ENCODE results near the gene DDC.
"Not testable (repeated sequence)": the region's sequence is repeated elsewhere in the genome, so short reads cannot be mapped to it uniquely, and the experiment has no call there.

Gene DDC

GRCh38 chr7:50543776-50544442 is 21.3 kb downstream of the DDC start:
- H3K4me3 ChIP-seq (ENCODE audit: low read depth, low read length): no peak overlapping the region
- TF ChIP-seq CTCF (IDR thresholded peaks at IDR 0.05; ENCODE audit: low read depth, low read length): no peak
- in situ Hi-C loops (cut with HindIII; ENCODE audit: low sequenced_read_pairs): no loop called here
- DNase-seq (ENCODE audit: low read depth, low spot score): no peak

DNA sequence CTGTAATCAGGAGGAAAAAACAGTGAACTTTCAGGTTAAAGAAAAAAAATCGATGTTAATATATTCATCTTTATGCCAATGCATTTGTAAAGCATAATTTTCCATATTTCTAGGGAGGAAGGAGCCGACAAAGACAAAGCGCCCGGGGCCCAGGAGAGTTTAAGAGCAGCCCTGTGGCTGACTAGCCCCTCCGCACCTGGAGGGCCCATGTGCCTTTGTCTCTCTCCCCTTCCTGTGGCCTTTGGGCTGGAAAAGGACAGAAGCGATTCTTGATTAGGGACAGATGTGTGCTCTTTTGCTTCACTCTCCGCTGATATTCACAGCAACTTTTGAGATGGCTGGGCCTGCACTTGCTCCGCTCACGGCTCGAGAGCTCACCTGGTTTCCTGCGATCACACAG is 23.1 kb downstream of the DDC start:
- no peak for TF ChIP-seq CTCF (IDR thresholded peaks at IDR 0.05; ENCODE audit: low read depth, low read length)
- in situ Hi-C loops (cut with HindIII; ENCODE audit: low sequenced_read_pairs): no loop called here
- no peak for DNase-seq (ENCODE audit: low read depth, low spot score)
- H3K4me3 ChIP-seq (ENCODE audit: low read depth, low read length): no peak overlapping the region

- TF ChIP-seq CTCF (IDR thresholded peaks at IDR 0.05; ENCODE audit: low read depth, low read length): no peak
- in situ Hi-C loops (cut with HindIII; ENCODE audit: low sequenced_read_pairs): no loop called here
- no peak for DNase-seq (ENCODE audit: low read depth, low spot score)
- no peak overlapping the region for H3K4me3 ChIP-seq (ENCODE audit: low read depth, low read length)
These were observed 24.2 kb downstream of the DDC start for GRCh38 chr7:50540785-50541579.

DNA sequence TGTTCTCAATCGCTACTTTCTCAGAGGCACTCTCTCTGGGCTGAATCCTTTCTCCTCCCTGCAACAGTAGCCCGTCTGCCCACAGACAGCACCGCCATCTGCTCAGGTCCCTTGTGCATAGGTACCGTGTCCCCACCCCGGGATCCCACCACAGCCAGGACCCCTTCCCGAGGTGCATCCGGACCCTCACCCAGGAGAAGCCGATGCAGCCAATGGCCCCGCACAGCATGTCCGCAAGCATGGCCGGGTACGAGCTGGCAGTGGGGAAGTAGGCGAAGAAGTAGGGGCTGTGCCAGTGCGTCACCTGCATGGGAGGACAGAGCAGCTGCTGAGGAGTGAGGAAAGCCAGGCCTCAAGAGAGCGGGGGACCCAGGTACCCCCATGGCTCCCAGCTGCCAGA is 25.5 kb downstream of the DDC start:
- in situ Hi-C loops (cut with HindIII; ENCODE audit: low sequenced_read_pairs): no loop called here
- DNase-seq (ENCODE audit: low read depth, low spot score): no peak
- TF ChIP-seq CTCF (IDR thresholded peaks at IDR 0.05; ENCODE audit: low read depth, low read length): no peak
- H3K4me3 ChIP-seq (ENCODE audit: low read depth, low read length): no peak overlapping the region

- no peak for DNase-seq (ENCODE audit: low read depth, low spot score)
- H3K4me3 ChIP-seq (ENCODE audit: low read depth, low read length): no peak overlapping the region
- no peak for TF ChIP-seq CTCF (IDR thresholded peaks at IDR 0.05; ENCODE audit: low read depth, low read length)
- in situ Hi-C loops (cut with HindIII; ENCODE audit: low sequenced_read_pairs): no loop called here
These were observed 26.7 kb downstream of the DDC start for GRCh38 chr7:50538478-50538877.

- no peak for TF ChIP-seq CTCF (IDR thresholded peaks at IDR 0.05; ENCODE audit: low read depth, low read length)
- no peak overlapping the region for H3K4me3 ChIP-seq (ENCODE audit: low read depth, low read length)
- no peak for DNase-seq (ENCODE audit: low read depth, low spot score)
- in situ Hi-C loops (cut with HindIII; ENCODE audit: low sequenced_read_pairs): no loop called here
These were observed 27.8 kb downstream of the DDC start for GRCh38 chr7:50537417-50537816.

DNA sequence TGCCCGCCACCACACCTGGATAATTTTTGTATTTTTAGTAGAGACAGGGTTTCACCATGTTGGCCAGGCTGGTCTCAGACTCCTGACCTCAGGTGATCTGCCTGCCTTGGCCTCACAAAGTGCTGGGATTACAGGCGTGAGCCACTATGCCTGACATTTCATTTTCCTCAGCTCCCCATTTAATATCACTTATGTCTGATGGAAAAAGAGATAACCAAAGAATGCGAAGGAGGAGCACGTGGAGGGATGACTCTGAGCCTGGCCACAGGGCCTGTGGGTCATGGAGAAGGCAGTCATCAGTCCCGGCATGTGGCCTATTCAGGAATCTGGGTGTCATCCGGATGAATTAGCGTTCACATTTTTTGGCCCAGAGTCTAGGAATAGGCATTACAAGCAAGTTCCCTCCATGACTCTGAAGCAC is 29.9 kb downstream of the DDC start:
- H3K4me3 ChIP-seq (ENCODE audit: low read depth, low read length); in situ Hi-C loops (cut with HindIII; ENCODE audit: low sequenced_read_pairs): not testable (repeated sequence)
- peak; percentile 57 for DNase-seq (ENCODE audit: low read depth, low spot score)
